Measurements from ENCODE around the gene ACOT13. TPM values are rescaled to one million over a fixed set of nuclear protein-coding genes. Genes with fewer than 3 reads are reported as not detected.
"Not testable (repeated sequence)": the region's sequence is repeated elsewhere in the genome, so short reads cannot be mapped to it uniquely, and the experiment has no call there.

Gene ACOT13
- polyA plus RNA-seq, 3 donors: 1.7 to 20.1 (median 14.5) TPM

- no peak overlapping the region for H3K27ac Mint-ChIP-seq
- no peak overlapping the region for H3K4me2 ChIP-seq (replicated peaks; ENCODE audit: extremely low read depth, low read length, poor library complexity, severe bottlenecking)
- H3K36me3 Mint-ChIP-seq: peaks cover 11 to 12% of the 10 kb centered on the region in 2 donors
- H3K27me3 ChIP-seq (ENCODE audit: control insufficient read depth in 2 of 2, insufficient read depth in 2 of 2, low read length in 2 of 2): no peaks in the 10 kb centered on the region
- H3K27me3 Mint-ChIP-seq (ENCODE audit: low read depth in 3 of 3): peaks cover 0 to 2% (median 2%) of the 10 kb centered on the region in 3 donors
- peaks cover 36% of the 10 kb centered on the region for H3K4me1 Mint-ChIP-seq
- H3K36me3 ChIP-seq (replicated peaks in 1 of 2; ENCODE audit: control insufficient read depth in 1 of 2, insufficient read depth in 2 of 2, low read length in 2 of 2): no peaks in the 10 kb centered on the region
- H3K27ac ChIP-seq (ENCODE audit: low read depth in 1 of 2, low read length in 2 of 2): no peak overlapping the region
- no peak overlapping the region for H3K9ac ChIP-seq (ENCODE audit: insufficient read depth, low read length, poor library complexity, severe bottlenecking)
- H4K20me1 ChIP-seq (ENCODE audit: insufficient read depth, low read length): no peaks in the 10 kb centered on the region
- no peak overlapping the region for H2AFZ ChIP-seq (ENCODE audit: insufficient read depth, low read depth, low read length, poor library complexity, severe bottlenecking)
- DNase-seq: no peak
- no peak for TF ChIP-seq CTCF (IDR thresholded peaks at IDR 0.05)
- peaks cover 29 to 37% of the 10 kb centered on the region in 2 donors for H3K4me1 ChIP-seq (ENCODE audit: control insufficient read depth in 1 of 2, insufficient read depth in 2 of 2, low read length in 2 of 2)
- H3K9me3 Mint-ChIP-seq: peaks cover 12 to 18% (median 15%) of the 10 kb centered on the region in 7 donors
- no peak overlapping the region for H3K4me3 Mint-ChIP-seq
- no peak overlapping the region for H3K4me3 ChIP-seq (replicated peaks in 1 of 3; ENCODE audit: low read depth in 2 of 3, low read length in 3 of 3)
- intact Hi-C loops (cut with micrococcal nuclease): no loop called here
- no CpG with 5 or more reads among the region's 2 CpGs for WGBS (ENCODE audit: insufficient coverage)
- peaks cover 7% of the 10 kb centered on the region in 2 donors for H3K9me3 ChIP-seq (replicated peaks in 1 of 2; ENCODE audit: control insufficient read depth in 1 of 2, insufficient read depth in 1 of 2, low read length in 2 of 2)
- H3K79me2 ChIP-seq (ENCODE audit: insufficient read depth, low read length): no peaks in the 10 kb centered on the region
These were observed 86.7 kb downstream of the ACOT13 start for GRCh38 chr6:24753545-24753944.

DNA sequence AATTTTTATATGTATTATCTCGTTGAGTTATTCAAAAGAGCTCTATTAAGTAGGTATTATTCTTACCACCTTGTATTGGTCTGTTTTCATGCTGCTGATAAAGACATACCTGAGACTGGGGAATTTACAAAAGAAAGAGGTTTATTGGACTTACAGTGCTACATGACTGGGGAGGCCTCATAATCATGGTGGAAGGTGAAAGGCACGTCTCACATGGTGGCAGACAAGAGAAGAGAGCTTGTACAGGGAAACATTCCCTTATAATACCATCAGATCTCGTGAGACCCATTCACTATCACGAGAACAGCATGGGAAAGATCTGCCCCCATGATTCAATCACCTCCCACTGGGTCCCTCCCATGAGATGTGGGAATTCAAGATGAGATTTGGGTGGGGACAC is 87.5 kb downstream of the ACOT13 start:
- DNase-seq; H2AFZ ChIP-seq (ENCODE audit: insufficient read depth, low read depth, low read length, poor library complexity, severe bottlenecking); H3K27ac Mint-ChIP-seq; H3K27ac ChIP-seq (ENCODE audit: low read depth in 1 of 2, low read length in 2 of 2); H3K79me2 ChIP-seq (ENCODE audit: insufficient read depth, low read length); H3K4me3 Mint-ChIP-seq; H3K4me2 ChIP-seq (replicated peaks; ENCODE audit: extremely low read depth, low read length, poor library complexity, severe bottlenecking); H3K36me3 ChIP-seq (replicated peaks in 1 of 2; ENCODE audit: control insufficient read depth in 1 of 2, insufficient read depth in 2 of 2, low read length in 2 of 2); H3K9me3 ChIP-seq (replicated peaks in 1 of 2; ENCODE audit: control insufficient read depth in 1 of 2, insufficient read depth in 1 of 2, low read length in 2 of 2); H3K4me3 ChIP-seq (replicated peaks in 1 of 3; ENCODE audit: low read depth in 2 of 3, low read length in 3 of 3); H3K27me3 ChIP-seq (ENCODE audit: control insufficient read depth in 2 of 2, insufficient read depth in 2 of 2, low read length in 2 of 2); H3K27me3 Mint-ChIP-seq (ENCODE audit: low read depth in 3 of 3); H3K9ac ChIP-seq (ENCODE audit: insufficient read depth, low read length, poor library complexity, severe bottlenecking); intact Hi-C loops (cut with micrococcal nuclease); H4K20me1 ChIP-seq (ENCODE audit: insufficient read depth, low read length): not testable (repeated sequence)
- Mint-ChIP-seq H3K9me3 (peaks cover 12 to 18% (median 15%) of the 10 kb centered on the region in 7 donors), H3K36me3 (peaks cover 11 to 13% of the 10 kb centered on the region in 2 donors), H3K4me1 (peaks cover 28% of the 10 kb centered on the region)
- WGBS (ENCODE audit: insufficient coverage): no CpG with 5 or more reads among the region's 4 CpGs
- H3K4me1 ChIP-seq (ENCODE audit: control insufficient read depth in 1 of 2, insufficient read depth in 2 of 2, low read length in 2 of 2): peaks cover 22 to 29% of the 10 kb centered on the region in 2 donors

Other genes starting within 250 kb of the ACOT13 start
- gene GPLD1, start 177.5 kb upstream of the ACOT13 start, polyA plus RNA-seq: not detected
- gene ALDH5A1, start 172.1 kb upstream of the ACOT13 start, polyA plus RNA-seq: under 1 TPM; 0.04 to 0.33 (median 0.17) TPM
- under 1 TPM in 1 of 3 donors, not detected in 2; 0.01 TPM for gene KIAA0319, start 20.9 kb upstream of the ACOT13 start, polyA plus RNA-seq
- gene TDP2, start 178 bp upstream of the ACOT13 start, polyA plus RNA-seq: 10 to 100 TPM; 21.0 to 24.2 (median 21.8) TPM
- 10 to 100 TPM; 45.5 to 78.8 (median 55.4) TPM for gene C6orf62, start 52.1 kb downstream of the ACOT13 start, polyA plus RNA-seq
- 1 to 10 TPM; 2.6 to 5.2 (median 2.9) TPM for gene GMNN, start 107.9 kb downstream of the ACOT13 start, polyA plus RNA-seq
- under 1 TPM in 2 of 3 donors, not detected in 1; 0.34 to 0.71 TPM for gene ARMH2, start 131.8 kb downstream of the ACOT13 start, polyA plus RNA-seq

All from CD14-positive monocyte (primary cell).